PC-9 (cell line): Measurements from ENCODE around the gene YY1. TPM values are rescaled to one million over a fixed set of nuclear protein-coding genes. Genes with fewer than 3 reads are reported as not detected.
A peak's percentile ranks its signal among the peaks of the same experiment; 100 is the strongest.

Source experiments
- BruUV-seq: library from RNA; stranded (reverse); fragments of 400-500 nt; replicated peaks from 2 replicates; lab custom pipeline; 2021; lab: Mats Ljungman, UMichigan
- CTCF ChIA-PET: fragments of 300-600 bp; sonication (Branson Sonifier 250); formaldehyde crosslinking; loops from one replicate; lab custom pipeline; 2022; ENCODE audit warnings: antibody characterized with exemption; lab: Charles Lee
- POLR2A ChIA-PET: fragments of 300-600 bp; sonication (Branson Sonifier 250); formaldehyde crosslinking; loops from one replicate; lab custom pipeline; 2022; ENCODE audit warnings: antibody characterized with exemption; ENCODE audit not compliant: unreplicated experiment; lab: Charles Lee
- DNase-seq, 2 experiments: peaks; one replicate each; pipeline versions ENCODE4 v3.0.0 to v3.0.0-alpha.2; 2015 to 2022; ENCODE audit warnings: mixed read lengths in 1 of 2
- H2AFZ ChIP-seq: fragments of 200-600 bp; sonication (generic); 2 replicates; pipeline ENCODE4 v1.8.1; 2017; ENCODE audit warnings: antibody characterized with exemption
- H3F3A ChIP-seq: fragments of 200-600 bp; sonication (generic); 2 replicates; pipeline ENCODE4 v1.8.1; 2017; ENCODE audit warnings: antibody characterized with exemption, mild to moderate bottlenecking, low read depth; ENCODE audit not compliant: insufficient read depth
- H3K27ac ChIP-seq: fragments of 200-600 bp; sonication (generic); 2 replicates; pipeline ENCODE4 v1.6.1; 2016; ENCODE audit warnings: mixed run types
- H3K27me3 ChIP-seq: fragments of 200-600 bp; sonication (generic); 2 replicates; pipeline ENCODE4 v1.6.1; 2016; ENCODE audit warnings: low read depth, mixed run types; ENCODE audit not compliant: insufficient read depth
- H3K36me3 ChIP-seq: fragments of 200-600 bp; sonication (generic); 2 replicates; pipeline ENCODE4 v1.6.1; 2016; ENCODE audit warnings: low read depth, mixed run types
- H3K4me1 ChIP-seq: fragments of 200-600 bp; sonication (generic); replicated peaks from 2 replicates; pipeline ENCODE4 v1.6.1; 2016; ENCODE audit warnings: mixed run types; ENCODE audit not compliant: insufficient read depth
- H3K4me2 ChIP-seq: fragments of 200-600 bp; sonication (generic); 2 replicates; pipeline ENCODE4 v1.6.1; 2017; ENCODE audit warnings: mixed run types
- H3K4me3 ChIP-seq: fragments of 200-600 bp; sonication (generic); 2 replicates; pipeline ENCODE4 v1.6.1; 2016; ENCODE audit warnings: mixed run types
- H3K79me2 ChIP-seq: fragments of 200-600 bp; sonication (generic); 2 replicates; pipeline ENCODE4 v1.6.1; 2017; ENCODE audit warnings: low read depth, mixed run types
- H3K9me2 ChIP-seq: fragments of 200-600 bp; sonication (generic); 2 replicates; pipeline ENCODE4 v1.8.1; 2017; ENCODE audit warnings: mild to moderate bottlenecking; ENCODE audit not compliant: insufficient read depth
- H3K9me3 ChIP-seq: fragments of 200-600 bp; sonication (generic); 2 replicates; pipeline ENCODE4 v1.8.1; 2016; ENCODE audit warnings: low read depth; ENCODE audit not compliant: insufficient read depth
- H4K20me1 ChIP-seq: fragments of 200-600 bp; sonication (generic); 2 replicates; pipeline ENCODE4 v1.8.1; 2017; ENCODE audit not compliant: insufficient read depth
- EZH2 ChIP-seq: fragments of 200-600 bp; sonication (generic); IDR thresholded peaks from 2 replicates; pipeline ENCODE4 v1.8.0; 2017; ENCODE audit warnings: antibody characterized with exemption, low read depth
- intact Hi-C: fragments of 100-400 bp; cut with micrococcal nuclease; formaldehyde crosslinking; loops from one replicate; pipeline ENCODE4 v1.10.0; 2022; ENCODE audit not compliant: unreplicated experiment
- total RNA-seq: library from RNA; stranded (reverse); gene quantifications from 2 replicates; pipeline ENCODE4 v1.2.3, GENCODE V29; 2021
- TF ChIP-seq, protein P1 (sequence below): fragments of 200-600 bp; sonication (generic); conservative IDR thresholded peaks from 2 replicates; pipeline ENCODE4 v1.6.1; 2017; ENCODE audit warnings: mixed run types, antibody characterized with exemption, mild to moderate bottlenecking, moderate library complexity

Gene YY1
- total RNA-seq, 1 experiment from 2014 or later: 32.3 TPM

GRCh38 chr14:100236881-100237280 is 2.1 kb upstream of the YY1 start:
- BruUV-seq: no TSS peak
- H3K36me3 ChIP-seq: no peaks in the 10 kb centered on the region
- ChIA-PET POLR2A (no interaction called here), CTCF (no interaction called here)
- no peaks in the 10 kb centered on the region for H3K9me3 ChIP-seq
- H4K20me1 ChIP-seq: peaks cover 26% of the 10 kb centered on the region
- peaks cover 7% of the 10 kb centered on the region; the same call in 1 of the 2 replicates for H3F3A ChIP-seq
- intact Hi-C loops: no loop called here
- no peaks in the 10 kb centered on the region for H3K27me3 ChIP-seq
- no peak for TF ChIP-seq EZH2
- TF ChIP-seq, protein P1, sequence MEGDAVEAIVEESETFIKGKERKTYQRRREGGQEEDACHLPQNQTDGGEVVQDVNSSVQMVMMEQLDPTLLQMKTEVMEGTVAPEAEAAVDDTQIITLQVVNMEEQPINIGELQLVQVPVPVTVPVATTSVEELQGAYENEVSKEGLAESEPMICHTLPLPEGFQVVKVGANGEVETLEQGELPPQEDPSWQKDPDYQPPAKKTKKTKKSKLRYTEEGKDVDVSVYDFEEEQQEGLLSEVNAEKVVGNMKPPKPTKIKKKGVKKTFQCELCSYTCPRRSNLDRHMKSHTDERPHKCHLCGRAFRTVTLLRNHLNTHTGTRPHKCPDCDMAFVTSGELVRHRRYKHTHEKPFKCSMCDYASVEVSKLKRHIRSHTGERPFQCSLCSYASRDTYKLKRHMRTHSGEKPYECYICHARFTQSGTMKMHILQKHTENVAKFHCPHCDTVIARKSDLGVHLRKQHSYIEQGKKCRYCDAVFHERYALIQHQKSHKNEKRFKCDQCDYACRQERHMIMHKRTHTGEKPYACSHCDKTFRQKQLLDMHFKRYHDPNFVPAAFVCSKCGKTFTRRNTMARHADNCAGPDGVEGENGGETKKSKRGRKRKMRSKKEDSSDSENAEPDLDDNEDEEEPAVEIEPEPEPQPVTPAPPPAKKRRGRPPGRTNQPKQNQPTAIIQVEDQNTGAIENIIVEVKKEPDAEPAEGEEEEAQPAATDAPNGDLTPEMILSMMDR: no peak
- H3K9me2 ChIP-seq: no peaks in the 10 kb centered on the region
- peaks cover 17% of the 10 kb centered on the region for H3K4me1 ChIP-seq
- no peak overlapping the region for H3K27ac ChIP-seq
- H3K79me2 ChIP-seq: peaks cover 74% of the 10 kb centered on the region
- peak overlapping the region; percentile 75 for H3K4me3 ChIP-seq
- no peak for DNase-seq
- H3K4me2 ChIP-seq: peak overlapping the region; percentile 97
- H2AFZ ChIP-seq: no peak overlapping the region

DNA sequence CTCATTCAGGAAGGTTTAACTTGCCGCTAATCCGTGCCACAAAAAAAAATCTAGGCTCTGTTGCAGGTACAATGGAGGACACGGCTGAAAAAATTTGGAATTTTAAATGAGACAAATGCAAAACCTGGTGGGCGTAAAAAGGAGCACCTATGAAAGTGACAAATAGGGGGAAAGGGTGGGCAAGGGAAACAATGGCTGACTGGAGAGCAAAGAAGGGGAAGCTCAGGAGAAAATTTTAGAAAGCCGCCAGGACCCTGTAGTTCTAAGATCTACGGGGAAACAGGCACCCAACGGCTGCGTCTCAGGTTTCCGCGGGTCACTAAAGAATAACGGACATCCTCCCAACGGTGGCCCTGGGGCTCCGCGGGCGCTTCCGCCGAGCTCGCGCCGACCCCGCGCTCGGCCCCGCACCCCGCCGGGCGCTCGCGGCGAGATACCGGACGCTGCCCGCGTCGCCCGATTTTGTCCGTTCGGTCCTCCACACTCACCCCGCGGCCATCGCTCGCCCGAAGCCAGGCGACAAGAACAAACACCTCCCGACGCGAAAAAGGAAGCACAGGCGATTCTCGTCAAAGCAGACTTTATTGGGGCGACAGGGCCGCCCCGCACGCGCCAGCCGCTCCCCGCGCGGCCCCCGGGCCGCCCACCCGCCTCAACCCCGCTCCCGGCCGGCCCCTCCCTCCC is 1.1 kb upstream of the YY1 start:
- H3K4me1 ChIP-seq: peaks cover 20% of the 10 kb centered on the region
- peaks cover 36% of the 10 kb centered on the region for H4K20me1 ChIP-seq
- H3F3A ChIP-seq: peaks cover 7% of the 10 kb centered on the region; the same call in 1 of the 2 replicates
- POLR2A ChIA-PET: no interaction called here
- H3K27ac ChIP-seq: peak overlapping the region; percentile 73
- peak overlapping the region; percentile 97 for H3K4me2 ChIP-seq
- no peak for DNase-seq
- intact Hi-C loops: no loop called here
- peak overlapping the region; percentile 75 for H3K4me3 ChIP-seq
- CTCF ChIA-PET: no interaction called here
- no peaks in the 10 kb centered on the region for H3K9me3 ChIP-seq
- no peaks in the 10 kb centered on the region for H3K27me3 ChIP-seq
- no peaks in the 10 kb centered on the region for H3K36me3 ChIP-seq
- peak overlapping the region; percentile 43; the same call in 1 of the 2 replicates for H2AFZ ChIP-seq
- no TSS peak for BruUV-seq
- no peak for TF ChIP-seq EZH2
- TF ChIP-seq, protein P1: no peak
- peaks cover 84% of the 10 kb centered on the region for H3K79me2 ChIP-seq
- no peaks in the 10 kb centered on the region for H3K9me2 ChIP-seq

DNA sequence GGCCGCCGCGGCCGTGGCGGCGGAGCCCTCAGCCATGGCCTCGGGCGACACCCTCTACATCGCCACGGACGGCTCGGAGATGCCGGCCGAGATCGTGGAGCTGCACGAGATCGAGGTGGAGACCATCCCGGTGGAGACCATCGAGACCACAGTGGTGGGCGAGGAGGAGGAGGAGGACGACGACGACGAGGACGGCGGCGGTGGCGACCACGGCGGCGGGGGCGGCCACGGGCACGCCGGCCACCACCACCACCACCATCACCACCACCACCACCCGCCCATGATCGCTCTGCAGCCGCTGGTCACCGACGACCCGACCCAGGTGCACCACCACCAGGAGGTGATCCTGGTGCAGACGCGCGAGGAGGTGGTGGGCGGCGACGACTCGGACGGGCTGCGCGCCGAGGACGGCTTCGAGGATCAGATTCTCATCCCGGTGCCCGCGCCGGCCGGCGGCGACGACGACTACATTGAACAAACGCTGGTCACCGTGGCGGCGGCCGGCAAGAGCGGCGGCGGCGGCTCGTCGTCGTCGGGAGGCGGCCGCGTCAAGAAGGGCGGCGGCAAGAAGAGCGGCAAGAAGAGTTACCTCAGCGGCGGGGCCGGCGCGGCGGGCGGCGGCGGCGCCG is 381 bp downstream of the YY1 start:
- no TSS peak for BruUV-seq
- Histone ChIP-seq H3F3A (peaks cover 7% of the 10 kb centered on the region; the same call in 1 of the 2 replicates), H3K9me3 (no peaks in the 10 kb centered on the region), H3K4me1 (peaks cover 20% of the 10 kb centered on the region), H3K79me2 (peaks cover 86% of the 10 kb centered on the region), H3K9me2 (no peaks in the 10 kb centered on the region), H3K27me3 (no peaks in the 10 kb centered on the region), H4K20me1 (peaks cover 50% of the 10 kb centered on the region), H2AFZ (no peak overlapping the region), H3K27ac (peak overlapping the region; percentile 67), H3K4me2 (peak overlapping the region; percentile 58), H3K36me3 (no peaks in the 10 kb centered on the region), H3K4me3 (peak overlapping the region; percentile 85)
- DNase-seq: no peak
- no peak for TF ChIP-seq EZH2
- TF ChIP-seq, protein P1: no peak
- intact Hi-C loops: no loop called here
- ChIA-PET CTCF (no interaction called here), POLR2A (interaction anchor here (0.5 kb wide), 1 partner anchor 26 kb away, joined by 6 read pairs; no protein-coding TSS in a partner anchor)
